SK-N-SH (cell line): ENCODE results near the gene EEF1AKMT3. TPM values are rescaled to one million over a fixed set of nuclear protein-coding genes. Genes with fewer than 3 reads are reported as not detected.

ENCODE experiments used
- CTCF ChIA-PET: fragments of 300-600, 350-600 bp; formaldehyde crosslinking; extraction: SDS; loops from one replicate; lab custom pipeline; 2021; lab: Yijun Ruan, JAX
- POLR2A ChIA-PET: fragments of 350-600 bp; sonication (Branson Sonifier 250); formaldehyde crosslinking; extraction: SDS; loops from one replicate; lab custom pipeline; 2020; ENCODE audit warnings: antibody characterized with exemption, inconsistent platforms; lab: Yijun Ruan, JAX
- DNase-seq: peaks from one replicate; pipeline ENCODE4 v3.0.0; 2012
- H2AFZ ChIP-seq: fragments of 200-600 bp; sonication (generic); 2 replicates; pipeline ENCODE4 v1.8.1; 2016; ENCODE audit warnings: antibody characterized with exemption, mild to moderate bottlenecking, low read depth
- H3F3A ChIP-seq: fragments of 200-600 bp; sonication (generic); replicated peaks from 2 replicates; pipeline ENCODE3; 2016; ENCODE audit warnings: antibody characterized with exemption, mild to moderate bottlenecking; ENCODE audit not compliant: insufficient read depth
- H3K27ac ChIP-seq, 2 experiments: fragments of 200-500 bp in 1 of 2; fragments of 200-600 bp in 1 of 2; sonication (Bioruptor generic) in 1 of 2; sonication (generic), shearing (Covaris generic) in 1 of 2; 2 replicates each; pipeline versions ENCODE4 v1.5.1 to v1.6.1; 2014 to 2016; ENCODE audit warnings: low read depth in 2 of 2, inconsistent platforms in 1 of 2, low read length in 1 of 2, mild to moderate bottlenecking in 1 of 2, mixed read lengths in 1 of 2
- H3K27me3 ChIP-seq: fragments of 200-600 bp; sonication (generic), shearing (Covaris generic); 2 replicates; pipeline ENCODE4 v1.6.1; 2016; ENCODE audit warnings: mixed run types; ENCODE audit not compliant: insufficient read depth
- H3K36me3 ChIP-seq, 2 experiments: fragments of 200-500 bp in 1 of 2; fragments of 200-600 bp in 1 of 2; sonication (Bioruptor generic) in 1 of 2; sonication (generic) in 1 of 2; replicated peaks in 1 of 2; 2 replicates each; pipeline versions ENCODE3 to v1.5.1; 2014 to 2016; ENCODE audit warnings: low read length in 1 of 2, mild to moderate bottlenecking in 1 of 2; ENCODE audit not compliant: insufficient read depth in 2 of 2, control insufficient read depth in 1 of 2
- H3K4me1 ChIP-seq, 2 experiments: fragments of 200-500 bp in 1 of 2; fragments of 200-600 bp in 1 of 2; sonication (Bioruptor generic) in 1 of 2; sonication (generic), shearing (Covaris generic) in 1 of 2; 2 replicates each; pipeline versions ENCODE4 v1.5.1 to v1.6.1; 2014 to 2016; ENCODE audit warnings: low read depth in 1 of 2, low read length in 1 of 2, mixed run types in 1 of 2; ENCODE audit not compliant: insufficient read depth in 2 of 2, control insufficient read depth in 1 of 2
- H3K4me2 ChIP-seq: fragments of 200-600 bp; sonication (generic), shearing (Covaris generic); 2 replicates; pipeline ENCODE4 v1.6.1; 2017; ENCODE audit warnings: mixed run types
- H3K4me3 ChIP-seq, 2 experiments: fragments of 200-500 bp in 1 of 2; fragments of 200-600 bp in 1 of 2; sonication (Bioruptor generic) in 1 of 2; sonication (generic), shearing (Covaris generic) in 1 of 2; 2 replicates each; pipeline versions ENCODE4 v1.5.1 to v1.8.1; 2014 to 2016; ENCODE audit warnings: low read depth in 2 of 2, inconsistent platforms in 1 of 2, low read length in 1 of 2, mild to moderate bottlenecking in 1 of 2, mixed read lengths in 1 of 2, moderate library complexity in 1 of 2
- H3K79me2 ChIP-seq: fragments of 200-600 bp; sonication (generic); 2 replicates; pipeline ENCODE4 v1.8.1; 2017; ENCODE audit warnings: mild to moderate bottlenecking; ENCODE audit not compliant: insufficient read depth
- H3K9ac ChIP-seq: fragments of 200-600 bp; sonication (generic); 2 replicates; pipeline ENCODE4 v1.6.1; 2017; ENCODE audit warnings: mixed run types
- H3K9me2 ChIP-seq: fragments of 200-600 bp; sonication (generic); 2 replicates; pipeline ENCODE4 v1.6.1; 2017; ENCODE audit warnings: mixed run types
- H3K9me3 ChIP-seq: fragments of 200-600 bp; sonication (generic); 2 replicates; pipeline ENCODE4 v1.6.1; 2017; ENCODE audit warnings: mixed run types, mild to moderate bottlenecking, moderate library complexity
- H4K20me1 ChIP-seq: fragments of 200-600 bp; sonication (generic); 2 replicates; pipeline ENCODE4 v1.6.1; 2017; ENCODE audit warnings: mild to moderate bottlenecking, mixed run types; ENCODE audit not compliant: insufficient read depth
- CHD2 ChIP-seq: fragments of 150-350 bp; IDR thresholded peaks from 2 replicates; pipeline ENCODE4 v1.6.1; 2018; ENCODE audit warnings: low read length; ENCODE audit not compliant: partially characterized antibody
- EP300 ChIP-seq, 2 experiments: IDR thresholded peaks; 2 replicates each; pipeline versions ENCODE4 v1.4.0 to v1.6.1; 2012; ENCODE audit warnings: borderline replicate concordance in 1 of 2, low read depth in 1 of 2, low read length in 1 of 2
- EZH2phosphoT487 ChIP-seq: fragments of 200-600 bp; sonication (generic); IDR thresholded peaks from 2 replicates; pipeline ENCODE4 v1.6.1; 2017; ENCODE audit warnings: low read depth, mixed run types, mild to moderate bottlenecking, antibody characterized with exemption, moderate library complexity, borderline replicate concordance
- FOXJ3 ChIP-seq: sonication (generic); formaldehyde crosslinking; IDR thresholded peaks from 2 replicates; pipeline ENCODE4 v1.5.1; 2020; ENCODE audit warnings: mild to moderate bottlenecking, missing genetic modification reagents
- FOXM1 ChIP-seq: IDR thresholded peaks from 2 replicates; pipeline ENCODE4 v1.4.0; 2012; ENCODE audit warnings: low read depth, mild to moderate bottlenecking
- GABPA ChIP-seq: IDR thresholded peaks from 2 replicates; pipeline ENCODE4 v1.4.0; 2012; ENCODE audit warnings: low read depth, mild to moderate bottlenecking
- JUND ChIP-seq: IDR thresholded peaks from 2 replicates; pipeline ENCODE4 v1.4.0; 2012
- RCOR1 ChIP-seq: fragments of 150-350 bp; IDR thresholded peaks from 2 replicates; pipeline ENCODE4 v1.6.1; 2017; ENCODE audit warnings: antibody characterized with exemption, low read length
- TAF1 ChIP-seq: IDR thresholded peaks from 2 replicates; pipeline ENCODE4 v1.6.1; 2012; ENCODE audit warnings: low read depth, mild to moderate bottlenecking, low read length, moderate library complexity, borderline replicate concordance
- TEAD4 ChIP-seq: IDR thresholded peaks from 2 replicates; pipeline ENCODE4 v1.4.0; 2012; ENCODE audit warnings: mild to moderate bottlenecking, borderline replicate concordance; ENCODE audit not compliant: insufficient read depth
- WGBS: methylation state at CpG from one replicate; pipeline ENCODE4 v1.1.6; 2017; ENCODE audit warnings: low lambda C conversion rate; 5-methylcytosine and 5-hydroxymethylcytosine counted together
- polyA plus RNA-seq, 3 experiments: library from polyadenylated mRNA; depleted of rRNA; stranded (reverse); fragments of >200 nt; gene quantifications; 2 replicates each; pipeline ENCODE4 v1.2.3, GENCODE V29; 2012
- TF ChIP-seq, protein P1 (sequence below): IDR thresholded peaks from 2 replicates; pipeline ENCODE4 v1.4.0; 2012; ENCODE audit warnings: low read depth
- TF ChIP-seq, protein P2 (sequence below): fragments of 200-600 bp; sonication (generic); IDR thresholded peaks from 2 replicates; pipeline ENCODE4 v1.6.1; 2017; ENCODE audit warnings: antibody characterized with exemption, mild to moderate bottlenecking, moderate library complexity
- TF ChIP-seq, protein P3 (sequence below): IDR thresholded peaks from 2 replicates; pipeline ENCODE4 v1.4.0; 2012; ENCODE audit warnings: low read depth, borderline replicate concordance
- TF ChIP-seq, protein P4 (sequence below): IDR thresholded peaks from 2 replicates; pipeline ENCODE4 v1.6.1; 2012; ENCODE audit warnings: mild to moderate bottlenecking, low read depth, low read length, moderate library complexity

EEF1AKMT3 gene
- polyA plus RNA-seq, 1 of the 3 experiments (the other 2 are of a cell fraction): 10.3 TPM

DNA sequence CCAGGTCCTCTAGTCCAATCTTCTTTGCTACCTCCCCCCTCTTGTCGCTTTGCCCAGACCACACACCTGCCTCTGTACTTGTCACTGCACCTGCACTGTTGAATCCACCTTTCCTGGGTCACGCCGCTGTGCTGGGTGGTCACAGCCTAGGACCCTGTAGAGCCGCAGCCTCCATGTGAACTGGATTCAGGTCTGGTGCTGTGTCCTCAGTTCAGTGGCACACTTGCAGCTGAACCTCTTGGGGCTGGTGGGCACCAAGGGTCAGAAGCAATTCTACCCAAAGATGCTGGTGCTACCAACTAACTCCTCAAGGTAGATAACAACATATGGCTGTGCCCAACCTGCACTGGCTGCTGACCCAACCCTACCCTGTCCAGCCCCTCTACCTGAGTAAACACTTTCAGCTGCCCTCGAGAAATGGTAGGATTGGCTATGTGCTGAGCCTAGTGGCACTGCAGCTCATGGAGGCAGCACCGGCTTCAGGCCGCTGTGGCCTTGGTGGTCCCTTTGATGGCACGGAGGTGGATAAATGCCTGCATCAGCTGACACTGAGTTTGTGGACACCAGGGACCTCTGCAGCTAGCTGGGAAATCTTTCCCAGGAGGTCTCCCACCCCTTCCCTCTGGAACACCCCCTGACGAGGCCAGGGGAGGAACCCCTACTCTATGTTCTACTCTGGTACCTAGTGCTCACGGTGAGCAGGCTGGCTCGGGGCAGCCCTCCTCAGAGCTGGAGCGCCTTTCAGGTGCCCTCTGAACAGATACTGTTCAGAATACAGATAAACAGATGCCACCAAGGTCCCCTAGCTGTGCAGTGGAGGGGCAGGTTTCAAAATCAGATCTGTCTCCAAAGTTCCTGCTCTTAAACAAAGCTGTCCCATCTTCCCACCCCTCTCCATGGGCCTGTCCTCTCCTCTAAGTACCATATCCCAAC lies 48.1 kb upstream of the EEF1AKMT3 start:
- no peaks in the 10 kb centered on the region for H3K79me2 ChIP-seq
- no peaks in the 10 kb centered on the region for H3K27me3 ChIP-seq
- H2AFZ ChIP-seq: no peak overlapping the region
- H3K9me3 ChIP-seq: no peaks in the 10 kb centered on the region
- peaks cover 0 to 8% of the 10 kb centered on the region in 2 experiments; a peak in 1 of 4 replicates for H3K4me1 ChIP-seq
- H3K4me2 ChIP-seq: no peak overlapping the region
- H3K36me3 ChIP-seq: peaks cover 3 to 26% of the 10 kb centered on the region in 2 experiments
- POLR2A ChIA-PET: interaction anchor here (0.6 to 3.6 kb wide), 2 partner anchors 12 to 69 kb away, joined by 3 to 21 read pairs; no protein-coding TSS in a partner anchor
- H3K27ac ChIP-seq: no peak overlapping the region
- no peaks in the 10 kb centered on the region for H4K20me1 ChIP-seq
- H3K9me2 ChIP-seq: no peaks in the 10 kb centered on the region
- 89% methylated on average over 11 of the region's 12 CpGs for WGBS
- no peak overlapping the region for H3K9ac ChIP-seq
- peaks cover 18% of the 10 kb centered on the region for H3F3A ChIP-seq
- CTCF ChIA-PET: interaction anchor here (0.6 to 9.4 kb wide), 7 partner anchors 8 to 141 kb away, joined by 3 to 133 read pairs (median 5); partner anchors contain the start of genes AGAP2 and B4GALNT1
- DNase-seq: no peak
- TF ChIP-seq, protein P1, sequence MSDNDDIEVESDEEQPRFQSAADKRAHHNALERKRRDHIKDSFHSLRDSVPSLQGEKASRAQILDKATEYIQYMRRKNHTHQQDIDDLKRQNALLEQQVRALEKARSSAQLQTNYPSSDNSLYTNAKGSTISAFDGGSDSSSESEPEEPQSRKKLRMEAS: no peak
- no peak overlapping the region for H3K4me3 ChIP-seq

DNA sequence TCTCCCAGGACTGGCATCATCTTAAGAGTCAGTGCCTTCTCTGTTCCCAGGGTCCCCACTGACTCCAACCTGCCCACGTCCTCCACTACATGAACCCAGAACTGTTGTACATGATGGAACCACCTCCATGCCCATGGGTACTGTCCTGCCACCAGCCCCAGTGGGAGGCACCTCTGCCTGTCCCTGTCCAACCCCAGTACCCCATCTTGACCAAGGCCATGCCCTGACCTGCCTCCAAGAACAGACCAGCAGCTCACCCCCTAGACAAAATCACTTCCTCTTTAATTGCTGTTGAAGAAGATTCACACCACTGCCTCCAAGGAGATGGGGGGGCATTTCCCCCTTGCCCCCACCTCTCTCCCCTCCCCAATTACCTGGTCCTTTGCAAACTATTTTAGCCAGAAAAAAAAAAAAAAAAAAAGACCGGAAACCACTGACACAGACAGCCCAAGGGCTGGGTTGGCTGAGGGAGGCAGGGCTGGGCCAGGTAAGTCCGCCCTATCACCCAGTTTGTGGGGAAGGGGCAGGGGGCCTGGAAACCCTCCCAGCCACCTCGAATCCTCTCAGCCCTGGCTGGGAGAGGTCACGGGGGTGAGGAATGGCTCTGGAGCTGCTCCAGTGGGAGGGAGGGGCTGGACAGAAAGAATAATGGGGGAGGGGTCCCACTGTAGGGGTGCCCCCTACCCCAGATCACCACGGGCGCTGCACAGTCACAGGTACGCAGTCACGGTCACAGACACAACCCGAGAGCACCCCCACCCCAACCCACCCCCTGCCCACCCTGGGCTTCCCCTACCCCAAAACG lies 47.3 kb upstream of the EEF1AKMT3 start:
- H3K4me1 ChIP-seq: peaks cover 0 to 8% of the 10 kb centered on the region in 2 experiments; a peak in 1 of 4 replicates
- H3F3A ChIP-seq: peaks cover 18% of the 10 kb centered on the region
- H4K20me1 ChIP-seq: no peaks in the 10 kb centered on the region
- no peak overlapping the region for H3K9ac ChIP-seq
- peaks cover 3 to 23% of the 10 kb centered on the region in 2 experiments for H3K36me3 ChIP-seq
- H3K4me2 ChIP-seq: no peak overlapping the region
- no peaks in the 10 kb centered on the region for H3K9me2 ChIP-seq
- 76% methylated on average over 8 of the region's 11 CpGs for WGBS
- no peak overlapping the region for H3K4me3 ChIP-seq
- no peak overlapping the region for H2AFZ ChIP-seq
- H3K27me3 ChIP-seq: no peaks in the 10 kb centered on the region
- H3K79me2 ChIP-seq: no peaks in the 10 kb centered on the region
- no peak for DNase-seq
- ChIA-PET POLR2A (interaction anchor here (0.9 to 3.6 kb wide), 3 partner anchors 11 to 114 kb away, joined by 3 to 21 read pairs (median 18); partner anchors contain the start of genes ARHGEF25 and TSPAN31), CTCF (interaction anchor here (0.7 to 9.4 kb wide), 24 partner anchors 9 to 221 kb away, joined by 3 to 133 read pairs (median 5); partner anchors contain the start of genes AGAP2, B4GALNT1, CDK4 and OS9)
- no peaks in the 10 kb centered on the region for H3K9me3 ChIP-seq
- no peak overlapping the region for H3K27ac ChIP-seq
- no peak for TF ChIP-seq RCOR1
- TF ChIP-seq CHD2: no peak
- no peak for TF ChIP-seq TEAD4
- TF ChIP-seq, protein P2, sequence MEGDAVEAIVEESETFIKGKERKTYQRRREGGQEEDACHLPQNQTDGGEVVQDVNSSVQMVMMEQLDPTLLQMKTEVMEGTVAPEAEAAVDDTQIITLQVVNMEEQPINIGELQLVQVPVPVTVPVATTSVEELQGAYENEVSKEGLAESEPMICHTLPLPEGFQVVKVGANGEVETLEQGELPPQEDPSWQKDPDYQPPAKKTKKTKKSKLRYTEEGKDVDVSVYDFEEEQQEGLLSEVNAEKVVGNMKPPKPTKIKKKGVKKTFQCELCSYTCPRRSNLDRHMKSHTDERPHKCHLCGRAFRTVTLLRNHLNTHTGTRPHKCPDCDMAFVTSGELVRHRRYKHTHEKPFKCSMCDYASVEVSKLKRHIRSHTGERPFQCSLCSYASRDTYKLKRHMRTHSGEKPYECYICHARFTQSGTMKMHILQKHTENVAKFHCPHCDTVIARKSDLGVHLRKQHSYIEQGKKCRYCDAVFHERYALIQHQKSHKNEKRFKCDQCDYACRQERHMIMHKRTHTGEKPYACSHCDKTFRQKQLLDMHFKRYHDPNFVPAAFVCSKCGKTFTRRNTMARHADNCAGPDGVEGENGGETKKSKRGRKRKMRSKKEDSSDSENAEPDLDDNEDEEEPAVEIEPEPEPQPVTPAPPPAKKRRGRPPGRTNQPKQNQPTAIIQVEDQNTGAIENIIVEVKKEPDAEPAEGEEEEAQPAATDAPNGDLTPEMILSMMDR: no peak
- TF ChIP-seq GABPA: no peak
- TF ChIP-seq EP300 (IDR thresholded peaks at IDR 0.05; ENCODE audit: borderline replicate concordance in 1 of 2, low read depth in 1 of 2, low read length in 1 of 2): no peak
- TF ChIP-seq, protein P1: no peak
- TF ChIP-seq, protein P3, sequence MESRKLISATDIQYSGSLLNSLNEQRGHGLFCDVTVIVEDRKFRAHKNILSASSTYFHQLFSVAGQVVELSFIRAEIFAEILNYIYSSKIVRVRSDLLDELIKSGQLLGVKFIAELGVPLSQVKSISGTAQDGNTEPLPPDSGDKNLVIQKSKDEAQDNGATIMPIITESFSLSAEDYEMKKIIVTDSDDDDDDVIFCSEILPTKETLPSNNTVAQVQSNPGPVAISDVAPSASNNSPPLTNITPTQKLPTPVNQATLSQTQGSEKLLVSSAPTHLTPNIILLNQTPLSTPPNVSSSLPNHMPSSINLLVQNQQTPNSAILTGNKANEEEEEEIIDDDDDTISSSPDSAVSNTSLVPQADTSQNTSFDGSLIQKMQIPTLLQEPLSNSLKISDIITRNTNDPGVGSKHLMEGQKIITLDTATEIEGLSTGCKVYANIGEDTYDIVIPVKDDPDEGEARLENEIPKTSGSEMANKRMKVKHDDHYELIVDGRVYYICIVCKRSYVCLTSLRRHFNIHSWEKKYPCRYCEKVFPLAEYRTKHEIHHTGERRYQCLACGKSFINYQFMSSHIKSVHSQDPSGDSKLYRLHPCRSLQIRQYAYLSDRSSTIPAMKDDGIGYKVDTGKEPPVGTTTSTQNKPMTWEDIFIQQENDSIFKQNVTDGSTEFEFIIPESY: no peak
- TF ChIP-seq EZH2phosphoT487: no peak
- no peak for TF ChIP-seq FOXM1
- TF ChIP-seq JUND: no peak
- TF ChIP-seq, protein P4, sequence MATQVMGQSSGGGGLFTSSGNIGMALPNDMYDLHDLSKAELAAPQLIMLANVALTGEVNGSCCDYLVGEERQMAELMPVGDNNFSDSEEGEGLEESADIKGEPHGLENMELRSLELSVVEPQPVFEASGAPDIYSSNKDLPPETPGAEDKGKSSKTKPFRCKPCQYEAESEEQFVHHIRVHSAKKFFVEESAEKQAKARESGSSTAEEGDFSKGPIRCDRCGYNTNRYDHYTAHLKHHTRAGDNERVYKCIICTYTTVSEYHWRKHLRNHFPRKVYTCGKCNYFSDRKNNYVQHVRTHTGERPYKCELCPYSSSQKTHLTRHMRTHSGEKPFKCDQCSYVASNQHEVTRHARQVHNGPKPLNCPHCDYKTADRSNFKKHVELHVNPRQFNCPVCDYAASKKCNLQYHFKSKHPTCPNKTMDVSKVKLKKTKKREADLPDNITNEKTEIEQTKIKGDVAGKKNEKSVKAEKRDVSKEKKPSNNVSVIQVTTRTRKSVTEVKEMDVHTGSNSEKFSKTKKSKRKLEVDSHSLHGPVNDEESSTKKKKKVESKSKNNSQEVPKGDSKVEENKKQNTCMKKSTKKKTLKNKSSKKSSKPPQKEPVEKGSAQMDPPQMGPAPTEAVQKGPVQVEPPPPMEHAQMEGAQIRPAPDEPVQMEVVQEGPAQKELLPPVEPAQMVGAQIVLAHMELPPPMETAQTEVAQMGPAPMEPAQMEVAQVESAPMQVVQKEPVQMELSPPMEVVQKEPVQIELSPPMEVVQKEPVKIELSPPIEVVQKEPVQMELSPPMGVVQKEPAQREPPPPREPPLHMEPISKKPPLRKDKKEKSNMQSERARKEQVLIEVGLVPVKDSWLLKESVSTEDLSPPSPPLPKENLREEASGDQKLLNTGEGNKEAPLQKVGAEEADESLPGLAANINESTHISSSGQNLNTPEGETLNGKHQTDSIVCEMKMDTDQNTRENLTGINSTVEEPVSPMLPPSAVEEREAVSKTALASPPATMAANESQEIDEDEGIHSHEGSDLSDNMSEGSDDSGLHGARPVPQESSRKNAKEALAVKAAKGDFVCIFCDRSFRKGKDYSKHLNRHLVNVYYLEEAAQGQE: no peak
- TF ChIP-seq TAF1: no peak
- TF ChIP-seq FOXJ3 (CRISPR knock-in tag): no peak
